ENCODE data around the gene HDAC7. TPM values are rescaled to one million over a fixed set of nuclear protein-coding genes. Genes with fewer than 3 reads are reported as not detected.
A peak's percentile ranks its signal among the peaks of the same experiment; 100 is the strongest.

Gene HDAC7
- polyA plus RNA-seq, 4 donors, result 2.2 to 30.3 (median 15.3) TPM

DNA sequence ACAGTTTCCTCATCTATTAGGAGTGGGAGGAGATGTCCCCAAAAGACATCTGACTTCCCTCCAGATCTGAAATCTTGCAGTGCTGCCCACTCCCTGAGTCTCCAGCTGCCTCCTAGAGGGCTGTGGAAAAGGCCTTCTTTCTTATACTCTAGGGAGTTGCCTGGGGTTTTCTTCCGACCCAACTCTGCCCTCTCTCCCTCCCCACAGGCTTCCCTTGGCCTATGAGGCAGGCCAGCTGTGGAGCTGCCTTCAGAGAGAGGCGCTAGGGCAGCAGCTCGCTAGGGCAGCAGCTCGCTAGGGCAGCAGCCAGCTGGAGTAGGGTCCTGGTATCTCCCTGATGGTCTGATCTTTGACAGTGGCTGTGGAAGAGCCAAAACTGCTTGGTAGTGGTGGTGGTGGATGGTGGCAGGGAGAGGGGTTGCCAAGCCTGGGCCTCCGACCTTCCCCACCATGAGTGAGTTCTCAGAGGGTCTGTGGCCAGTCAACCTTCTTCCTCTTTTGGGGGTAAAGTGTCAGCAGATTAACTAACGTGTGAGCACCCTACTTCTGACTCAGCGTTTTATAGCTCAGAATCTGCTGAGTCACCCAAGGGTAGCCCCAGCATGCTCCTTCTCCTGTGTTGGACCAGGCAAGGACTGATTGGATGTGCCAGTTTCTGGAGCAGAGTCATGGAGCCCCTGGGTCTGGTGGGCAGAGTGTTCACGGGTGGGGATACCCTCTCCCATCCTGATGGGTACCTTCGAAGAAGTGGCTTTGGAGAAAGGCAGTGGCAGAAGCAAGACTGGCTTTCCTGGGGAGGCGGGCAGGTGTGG, 44.4 kb downstream of the HDAC7 start:
- H3K36me3 ChIP-seq (ENCODE audit: control insufficient read depth in 3 of 3, insufficient read depth in 2 of 3, low read depth in 1 of 3, low read length in 3 of 3), result peaks cover 0 to 6% (median 0%) of the 10 kb centered on the region in 3 donors
- H3K9me3 ChIP-seq (ENCODE audit: control insufficient read depth in 2 of 2, insufficient read depth in 1 of 2, low read depth in 1 of 2, low read length in 1 of 2), result no peaks in the 10 kb centered on the region
- WGBS, 3 donors, result 75 to 83% (median 82%) methylated on average over 10 of the region's 10 CpGs
- DNase-seq (no peak), FAIRE-seq (no peak)
- peak overlapping the region in 1 of 3 donors; percentile 24 for H3K27ac ChIP-seq (ENCODE audit: low read depth in 1 of 3, low read length in 2 of 3)
- H3K4me3 ChIP-seq (ENCODE audit: low read depth in 1 of 3, low read length in 3 of 3), result no peak overlapping the region
- no peaks in the 10 kb centered on the region for H3K27me3 ChIP-seq (ENCODE audit: control insufficient read depth in 3 of 3, insufficient read depth in 3 of 3, low read length in 3 of 3)
- peaks cover 0 to 6% (median 3%) of the 10 kb centered on the region in 3 donors for H3K4me1 ChIP-seq (ENCODE audit: control insufficient read depth in 3 of 3, insufficient read depth in 2 of 3, low read depth in 1 of 3, low read length in 2 of 3)

DNA sequence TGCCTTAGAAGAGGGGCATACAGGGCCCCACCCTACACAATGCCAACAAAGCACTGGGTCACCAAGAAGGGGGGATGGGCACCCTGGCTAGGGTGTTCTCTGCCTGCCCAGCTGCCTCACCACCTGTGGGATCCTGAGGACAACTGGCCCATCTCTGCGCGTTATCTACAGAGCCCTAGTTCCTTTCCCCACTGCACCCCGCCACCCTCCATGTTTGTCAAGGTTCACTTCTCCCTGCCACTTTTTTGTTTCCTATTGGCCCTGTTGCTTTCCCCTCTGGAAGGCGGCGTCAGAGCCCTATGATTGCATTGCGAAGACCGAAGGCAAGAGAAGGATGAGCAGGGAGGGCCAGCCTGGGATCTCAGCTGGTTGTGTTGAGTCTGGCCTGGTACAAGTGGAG, 45.0 kb downstream of the HDAC7 start:
- Histone ChIP-seq H3K4me3 (ENCODE audit: low read depth in 1 of 3, low read length in 3 of 3) (no peak overlapping the region), H3K9me3 (ENCODE audit: control insufficient read depth in 2 of 2, insufficient read depth in 1 of 2, low read depth in 1 of 2, low read length in 1 of 2) (no peaks in the 10 kb centered on the region), H3K36me3 (ENCODE audit: control insufficient read depth in 3 of 3, insufficient read depth in 2 of 3, low read depth in 1 of 3, low read length in 3 of 3) (peaks cover 0 to 3% (median 0%) of the 10 kb centered on the region in 3 donors), H3K27ac (ENCODE audit: low read depth in 1 of 3, low read length in 2 of 3) (no peak overlapping the region), H3K27me3 (ENCODE audit: control insufficient read depth in 3 of 3, insufficient read depth in 3 of 3, low read length in 3 of 3) (no peaks in the 10 kb centered on the region), H3K4me1 (ENCODE audit: control insufficient read depth in 3 of 3, insufficient read depth in 2 of 3, low read depth in 1 of 3, low read length in 2 of 3) (peaks cover 0 to 6% (median 5%) of the 10 kb centered on the region in 3 donors)
- DNase-seq (no peak), FAIRE-seq (no peak)
- 94 to 96% (median 95%) methylated on average over 7 of the region's 7 CpGs for WGBS, 3 donors

DNA sequence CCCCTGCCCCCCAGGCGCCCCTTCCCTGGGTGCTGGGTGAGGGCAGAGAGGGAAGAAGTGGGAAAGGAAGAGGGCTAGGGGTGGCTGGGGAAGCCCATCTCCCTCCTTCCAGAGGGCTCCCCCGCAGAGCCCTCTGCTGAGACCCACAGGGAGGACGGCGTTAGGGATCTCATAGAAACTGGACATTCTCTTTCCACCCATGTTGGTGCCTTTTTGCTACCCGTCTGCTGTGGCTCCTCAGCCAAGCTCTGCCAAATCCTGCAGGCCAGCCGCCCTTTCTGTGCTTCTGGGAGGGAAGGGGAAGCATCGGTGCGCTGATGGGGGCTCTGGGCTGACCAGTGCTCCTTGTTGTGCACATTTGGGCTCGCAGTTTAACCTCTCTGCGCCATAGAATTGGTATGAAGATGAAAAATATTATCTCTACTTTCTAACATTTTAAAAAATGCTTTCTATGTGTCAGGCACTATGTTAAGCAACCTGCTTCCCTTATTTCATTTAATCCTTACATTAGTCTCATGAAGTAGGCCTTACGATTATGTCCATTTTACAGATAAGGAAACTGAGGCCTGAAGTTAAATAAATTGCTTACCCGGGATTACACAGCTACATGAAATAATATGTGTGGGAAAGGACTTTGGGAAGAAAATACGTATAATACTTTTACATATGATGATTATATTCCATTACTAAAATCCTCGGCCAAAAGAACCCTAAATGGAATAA, 45.7 kb downstream of the HDAC7 start:
- DNase-seq (no peak), FAIRE-seq (no peak)
- Histone ChIP-seq H3K36me3 (ENCODE audit: control insufficient read depth in 3 of 3, insufficient read depth in 2 of 3, low read depth in 1 of 3, low read length in 3 of 3) (peaks cover 0 to 3% (median 0%) of the 10 kb centered on the region in 3 donors), H3K4me3 (ENCODE audit: low read depth in 1 of 3, low read length in 3 of 3) (peak overlapping the region; percentile 43 to 85 (median 68)), H3K27me3 (ENCODE audit: control insufficient read depth in 3 of 3, insufficient read depth in 3 of 3, low read length in 3 of 3) (no peaks in the 10 kb centered on the region), H3K9me3 (ENCODE audit: control insufficient read depth in 2 of 2, insufficient read depth in 1 of 2, low read depth in 1 of 2, low read length in 1 of 2) (no peaks in the 10 kb centered on the region), H3K27ac (ENCODE audit: low read depth in 1 of 3, low read length in 2 of 3) (peak overlapping the region in 2 of 3 donors; percentile 35 to 66), H3K4me1 (ENCODE audit: control insufficient read depth in 3 of 3, insufficient read depth in 2 of 3, low read depth in 1 of 3, low read length in 2 of 3) (peaks cover 0 to 6% (median 5%) of the 10 kb centered on the region in 3 donors)
- 53 to 60% (median 59%) methylated on average over 12 to 14 of the region's 14 CpGs for WGBS, 3 donors

DNA sequence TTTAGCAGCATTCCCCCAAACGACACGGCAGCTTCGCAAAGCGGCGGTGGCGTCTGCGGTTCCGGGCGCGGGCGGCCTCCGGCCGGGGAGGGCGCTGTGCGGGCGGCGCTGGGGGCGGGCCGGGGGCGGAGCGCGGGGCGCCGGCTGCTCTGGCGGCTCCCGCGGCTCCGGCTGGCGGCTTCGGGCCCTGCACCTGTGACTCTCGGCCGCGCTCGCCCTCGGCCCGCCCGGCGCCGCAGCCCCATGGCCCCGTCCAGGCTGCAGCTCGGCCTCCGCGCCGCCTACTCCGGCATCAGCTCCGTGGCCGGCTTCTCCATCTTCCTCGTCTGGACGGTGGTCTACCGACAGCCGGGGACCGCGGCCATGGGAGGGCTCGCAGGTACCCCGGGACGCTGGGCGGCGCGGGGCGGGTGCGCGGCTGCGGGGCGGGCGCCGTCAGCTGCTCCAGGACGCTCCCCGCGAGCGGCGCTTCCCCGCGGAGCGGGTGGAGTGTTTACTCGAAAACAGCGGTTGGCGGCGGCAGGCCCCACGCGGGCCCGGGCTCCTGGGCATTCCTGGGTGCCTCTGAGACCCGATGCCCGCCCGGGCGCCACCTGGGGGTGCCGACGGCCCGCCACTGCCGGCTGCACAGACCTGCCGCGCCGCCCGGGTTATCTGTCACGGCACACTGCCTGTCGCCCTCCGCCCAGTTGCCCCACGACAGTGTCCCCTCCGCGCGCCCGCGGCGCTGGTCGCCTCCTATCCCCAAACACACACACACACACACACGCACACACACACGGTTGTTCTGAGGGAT, 46.4 kb downstream of the HDAC7 start, which contains the start of gene SLC48A1:
Gene SLC48A1, plus strand, starts transcription at position 177 of the 796 bp plus-strand sequence. Its CDS starts 67 bp downstream, at position 244.
- H3K27ac ChIP-seq (ENCODE audit: low read depth in 1 of 3, low read length in 2 of 3), result peak within 1 kb of the TSS; percentile 25 to 66 (median 35)
- WGBS, 3 donors, result 0 to 1% (median 0%) methylated on average over 71 to 106 of the region's 106 CpGs
- H3K9me3 ChIP-seq (ENCODE audit: control insufficient read depth in 2 of 2, insufficient read depth in 1 of 2, low read depth in 1 of 2, low read length in 1 of 2), result no peaks in the 10 kb centered on the region
- no peaks in the 10 kb centered on the region for H3K27me3 ChIP-seq (ENCODE audit: control insufficient read depth in 3 of 3, insufficient read depth in 3 of 3, low read length in 3 of 3)
- peak; percentile 67 to 87 for DNase-seq
- peaks cover 0 to 6% (median 5%) of the 10 kb centered on the region in 3 donors for H3K4me1 ChIP-seq (ENCODE audit: control insufficient read depth in 3 of 3, insufficient read depth in 2 of 3, low read depth in 1 of 3, low read length in 2 of 3)
- H3K4me3 ChIP-seq (ENCODE audit: low read depth in 1 of 3, low read length in 3 of 3), result peak within 1 kb of the TSS; percentile 47 to 85 (median 68)
- peaks cover 0 to 3% (median 0%) of the 10 kb centered on the region in 3 donors for H3K36me3 ChIP-seq (ENCODE audit: control insufficient read depth in 3 of 3, insufficient read depth in 2 of 3, low read depth in 1 of 3, low read length in 3 of 3)
- no peak for FAIRE-seq

DNA sequence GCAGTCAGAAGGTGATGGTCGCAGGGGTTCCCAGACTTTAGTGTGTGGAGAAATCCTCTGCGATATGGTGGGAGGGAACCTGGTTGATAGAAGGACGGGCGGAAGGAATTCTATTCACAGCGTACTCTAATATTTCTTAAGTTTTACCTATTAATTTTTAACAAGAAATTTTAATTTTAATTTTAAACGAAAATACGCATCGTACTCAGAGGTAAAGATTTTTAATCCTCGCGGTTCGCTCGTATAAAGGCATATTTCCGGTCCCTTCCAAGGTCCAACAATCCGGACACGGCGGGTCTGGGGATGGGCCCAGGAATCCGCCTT, 47.0 kb downstream of the HDAC7 start:
- H3K9me3 ChIP-seq (ENCODE audit: control insufficient read depth in 2 of 2, insufficient read depth in 1 of 2, low read depth in 1 of 2, low read length in 1 of 2), result no peaks in the 10 kb centered on the region
- peaks cover 0 to 6% (median 5%) of the 10 kb centered on the region in 3 donors for H3K4me1 ChIP-seq (ENCODE audit: control insufficient read depth in 3 of 3, insufficient read depth in 2 of 3, low read depth in 1 of 3, low read length in 2 of 3)
- FAIRE-seq (no peak), DNase-seq (no peak)
- H3K36me3 ChIP-seq (ENCODE audit: control insufficient read depth in 3 of 3, insufficient read depth in 2 of 3, low read depth in 1 of 3, low read length in 3 of 3), result peaks cover 0 to 3% (median 0%) of the 10 kb centered on the region in 3 donors
- H3K4me3 ChIP-seq (ENCODE audit: low read depth in 1 of 3, low read length in 3 of 3), result peak overlapping the region in 2 of 3 donors; percentile 47 to 85
- peak overlapping the region in 2 of 3 donors; percentile 25 to 27 for H3K27ac ChIP-seq (ENCODE audit: low read depth in 1 of 3, low read length in 2 of 3)
- no peaks in the 10 kb centered on the region for H3K27me3 ChIP-seq (ENCODE audit: control insufficient read depth in 3 of 3, insufficient read depth in 3 of 3, low read length in 3 of 3)
- WGBS, 3 donors, result 6 to 12% (median 12%) methylated on average over 17 of the region's 17 CpGs

DNA sequence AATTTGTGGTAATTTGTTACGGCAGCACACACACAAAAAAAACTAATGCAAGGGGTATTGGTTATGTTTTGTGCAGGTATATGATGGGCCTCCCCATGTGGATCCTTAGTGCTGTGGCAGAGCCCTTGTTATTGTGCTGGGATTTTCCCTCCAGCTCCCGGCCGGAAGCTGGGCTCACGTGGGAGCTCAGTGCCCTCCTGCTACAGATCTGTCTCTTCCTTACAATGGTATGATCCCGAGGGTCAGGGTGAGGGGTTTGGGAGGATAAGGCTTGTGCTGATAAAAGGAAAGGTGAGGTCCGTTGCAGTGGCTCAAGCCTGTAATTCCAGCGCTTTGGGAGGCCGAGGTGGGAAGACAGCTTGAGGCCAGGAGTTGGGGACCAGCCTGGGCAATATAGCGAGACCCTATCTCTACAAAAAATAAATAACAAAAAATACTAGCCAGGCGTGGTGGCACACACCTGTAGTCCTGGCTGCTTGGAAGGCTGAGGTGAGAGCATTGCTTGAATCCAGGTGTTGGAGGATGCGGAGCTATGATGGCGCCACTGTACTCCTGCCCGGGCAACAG, 47.5 kb downstream of the HDAC7 start:
- 62 to 78% (median 75%) methylated on average over 13 of the region's 13 CpGs for WGBS, 3 donors

DNA sequence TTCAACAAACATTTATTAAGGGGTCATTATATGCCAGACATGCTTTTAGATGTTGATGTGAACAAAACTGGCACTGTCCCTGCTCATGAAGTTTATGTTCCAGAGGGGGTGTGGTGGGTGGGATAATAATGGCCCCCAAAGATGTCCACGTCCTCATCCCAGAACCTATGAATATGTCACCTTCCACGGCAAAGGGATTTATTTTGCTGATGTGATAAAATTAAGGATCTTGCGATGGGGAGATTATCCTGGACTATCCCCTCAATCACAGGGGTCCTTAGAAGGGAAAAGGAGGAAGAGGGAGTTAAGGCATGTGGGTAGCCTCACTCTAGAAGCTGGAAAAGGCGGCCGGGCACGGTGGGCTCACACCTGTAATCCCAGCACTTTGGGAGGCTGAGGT, 48.4 kb downstream of the HDAC7 start:
- 89 to 93% (median 92%) methylated on average over 6 of the region's 6 CpGs for WGBS, 3 donors
- DNase-seq (no peak), FAIRE-seq (no peak)
- Histone ChIP-seq H3K4me3 (ENCODE audit: low read depth in 1 of 3, low read length in 3 of 3) (no peak overlapping the region), H3K27ac (ENCODE audit: low read depth in 1 of 3, low read length in 2 of 3) (no peak overlapping the region), H3K9me3 (ENCODE audit: control insufficient read depth in 2 of 2, insufficient read depth in 1 of 2, low read depth in 1 of 2, low read length in 1 of 2) (no peaks in the 10 kb centered on the region), H3K36me3 (ENCODE audit: control insufficient read depth in 3 of 3, insufficient read depth in 2 of 3, low read depth in 1 of 3, low read length in 3 of 3) (peaks cover 0 to 3% (median 0%) of the 10 kb centered on the region in 3 donors), H3K27me3 (ENCODE audit: control insufficient read depth in 3 of 3, insufficient read depth in 3 of 3, low read length in 3 of 3) (no peaks in the 10 kb centered on the region), H3K4me1 (ENCODE audit: control insufficient read depth in 3 of 3, insufficient read depth in 2 of 3, low read depth in 1 of 3, low read length in 2 of 3) (peaks cover 0 to 6% (median 5%) of the 10 kb centered on the region in 3 donors)

More for the DNA sequence above, 47.5 kb downstream of the HDAC7 start:
- H3K4me3 ChIP-seq (ENCODE audit: low read depth in 1 of 3, low read length in 3 of 3), result peak overlapping the region in 1 of 3 donors; percentile 85
- peaks cover 0 to 3% (median 0%) of the 10 kb centered on the region in 3 donors for H3K36me3 ChIP-seq (ENCODE audit: control insufficient read depth in 3 of 3, insufficient read depth in 2 of 3, low read depth in 1 of 3, low read length in 3 of 3)
- DNase-seq (no peak), FAIRE-seq (no peak)
- H3K4me1 ChIP-seq (ENCODE audit: control insufficient read depth in 3 of 3, insufficient read depth in 2 of 3, low read depth in 1 of 3, low read length in 2 of 3), result peaks cover 0 to 6% (median 5%) of the 10 kb centered on the region in 3 donors
- no peaks in the 10 kb centered on the region for H3K9me3 ChIP-seq (ENCODE audit: control insufficient read depth in 2 of 2, insufficient read depth in 1 of 2, low read depth in 1 of 2, low read length in 1 of 2)
- no peaks in the 10 kb centered on the region for H3K27me3 ChIP-seq (ENCODE audit: control insufficient read depth in 3 of 3, insufficient read depth in 3 of 3, low read length in 3 of 3)
- H3K27ac ChIP-seq (ENCODE audit: low read depth in 1 of 3, low read length in 2 of 3), result no peak overlapping the region
